DND-41 (cell line): ENCODE data around the gene HHATL.

Experiments used
- ATAC-seq: fragments of 200-7000 bp; cut with Tn5 transposase; 3 replicates; pipeline ENCODE4 v1.9.1; 2021; ENCODE audit warnings: low read depth; ENCODE audit not compliant: insufficient read depth
- DNase-seq: peaks from one replicate; pipeline ENCODE4 v3.0.0-alpha.2; 2020
- H2AFZ ChIP-seq: 2 replicates; pipeline ENCODE4 v1.6.0; 2012; ENCODE audit warnings: low read depth, low read length
- H3K27ac ChIP-seq: 2 replicates; pipeline ENCODE4 v1.5.1; 2012; ENCODE audit warnings: low read length, inconsistent platforms
- H3K27me3 ChIP-seq: fragments of 200-600 bp; sonication (generic); 2 replicates; pipeline ENCODE4 v1.6.0; 2012; ENCODE audit warnings: low read length, mild to moderate bottlenecking, inconsistent platforms; ENCODE audit not compliant: insufficient read depth, poor library complexity
- H3K36me3 ChIP-seq: 2 replicates; pipeline ENCODE4 v1.5.1; 2012; ENCODE audit warnings: low read length, inconsistent platforms; ENCODE audit not compliant: insufficient read depth
- H3K4me1 ChIP-seq: 2 replicates; pipeline ENCODE4 v1.5.1; 2012; ENCODE audit warnings: mild to moderate bottlenecking, low read length; ENCODE audit not compliant: insufficient read depth
- H3K4me2 ChIP-seq: 2 replicates; pipeline ENCODE4 v1.6.0; 2012; ENCODE audit warnings: mild to moderate bottlenecking, moderate library complexity, low read length, inconsistent platforms; ENCODE audit not compliant: insufficient read depth
- H3K4me3 ChIP-seq, 2 experiments: fragments of 200-600 bp in 1 of 2; shearing (Covaris generic) in 1 of 2; 2 replicates each; pipeline ENCODE4 v1.5.1; 2012 to 2016; ENCODE audit warnings: inconsistent platforms in 2 of 2, low read length in 2 of 2, mild to moderate bottlenecking in 2 of 2, low read depth in 1 of 2, moderate library complexity in 1 of 2
- H3K79me2 ChIP-seq: 2 replicates; pipeline ENCODE4 v1.6.0; 2012; ENCODE audit warnings: low read length, inconsistent platforms; ENCODE audit not compliant: insufficient read depth
- H3K9ac ChIP-seq: 2 replicates; pipeline ENCODE4 v1.6.0; 2012; ENCODE audit warnings: low read depth, mild to moderate bottlenecking, inconsistent platforms, low read length, moderate library complexity
- H3K9me3 ChIP-seq: 2 replicates; pipeline ENCODE4 v1.5.1; 2012; ENCODE audit warnings: low read length, moderate library complexity, mild to moderate bottlenecking, inconsistent platforms; ENCODE audit not compliant: insufficient read depth, severe bottlenecking
- H4K20me1 ChIP-seq: 2 replicates; pipeline ENCODE4 v1.6.0; 2012; ENCODE audit warnings: low read length; ENCODE audit not compliant: insufficient read depth
- CTCF ChIP-seq: IDR thresholded peaks from 2 replicates; pipeline ENCODE4 v1.5.1; 2012; ENCODE audit warnings: borderline replicate concordance, low read length, moderate library complexity, mild to moderate bottlenecking; ENCODE audit not compliant: poor library complexity, severe bottlenecking; ENCODE audit errors: extremely low read depth
- EZH2 ChIP-seq: IDR thresholded peaks from 3 replicates; pipeline ENCODE4 v1.6.1; 2012; ENCODE audit warnings: borderline replicate concordance, low read depth, mild to moderate bottlenecking, moderate library complexity, low read length, inconsistent platforms; ENCODE audit not compliant: severe bottlenecking

The HHATL gene

GRCh38 chr3:42690191-42690590 lies 12.4 kb downstream of the HHATL start:
- H3K27ac ChIP-seq, result no peak overlapping the region
- H3K4me3 ChIP-seq, result no peak overlapping the region
- no peaks in the 10 kb centered on the region for H3K79me2 ChIP-seq
- no peak for DNase-seq
- H2AFZ ChIP-seq, result no peak overlapping the region
- no peaks in the 10 kb centered on the region for H3K36me3 ChIP-seq
- H4K20me1 ChIP-seq, result 0 out of 2 replicates have a peak, but pooled peaks cover 5% of the 10 kb centered on the region
- no peak overlapping the region for H3K9ac ChIP-seq
- no peaks in the 10 kb centered on the region for H3K27me3 ChIP-seq
- TF ChIP-seq EZH2 (no peak), CTCF (no peak)
- H3K4me1 ChIP-seq, result no peaks in the 10 kb centered on the region
- ATAC-seq, result no peak
- H3K4me2 ChIP-seq, result no peak overlapping the region
- H3K9me3 ChIP-seq, result no peaks in the 10 kb centered on the region

- TF ChIP-seq EZH2, result no peak
- no peak for TF ChIP-seq CTCF
- Histone ChIP-seq H3K27me3 (no peaks in the 10 kb centered on the region), H3K79me2 (no peaks in the 10 kb centered on the region), H3K4me2 (no peak overlapping the region), H3K27ac (no peak overlapping the region), H2AFZ (no peak overlapping the region), H3K36me3 (no peaks in the 10 kb centered on the region), H3K4me1 (no peaks in the 10 kb centered on the region), H4K20me1 (0 out of 2 replicates have a peak, but pooled peaks cover 5% of the 10 kb centered on the region), H3K9ac (no peak overlapping the region), H3K9me3 (no peaks in the 10 kb centered on the region), H3K4me3 (no peak overlapping the region)
- no peak for ATAC-seq
- DNase-seq, result no peak
Observed at GRCh38 chr3:42689421-42690014, 13.1 kb downstream of the HHATL start.

GRCh38 chr3:42688487-42689420 lies 13.8 kb downstream of the HHATL start:
- no peaks in the 10 kb centered on the region for H3K9me3 ChIP-seq
- H4K20me1 ChIP-seq, result 0 out of 2 replicates have a peak, but pooled peaks cover 5% of the 10 kb centered on the region
- H3K9ac ChIP-seq, result no peak overlapping the region
- DNase-seq (no peak), ATAC-seq (no peak)
- H3K4me3 ChIP-seq, result no peak overlapping the region
- H3K4me1 ChIP-seq, result no peaks in the 10 kb centered on the region
- TF ChIP-seq CTCF, result no peak
- TF ChIP-seq EZH2, result no peak
- no peaks in the 10 kb centered on the region for H3K79me2 ChIP-seq
- H3K36me3 ChIP-seq, result no peaks in the 10 kb centered on the region
- H3K27ac ChIP-seq, result no peak overlapping the region
- no peak overlapping the region for H3K4me2 ChIP-seq
- no peak overlapping the region for H2AFZ ChIP-seq
- H3K27me3 ChIP-seq, result no peaks in the 10 kb centered on the region
